ENCODE results near the gene MACROD2.

DNA sequence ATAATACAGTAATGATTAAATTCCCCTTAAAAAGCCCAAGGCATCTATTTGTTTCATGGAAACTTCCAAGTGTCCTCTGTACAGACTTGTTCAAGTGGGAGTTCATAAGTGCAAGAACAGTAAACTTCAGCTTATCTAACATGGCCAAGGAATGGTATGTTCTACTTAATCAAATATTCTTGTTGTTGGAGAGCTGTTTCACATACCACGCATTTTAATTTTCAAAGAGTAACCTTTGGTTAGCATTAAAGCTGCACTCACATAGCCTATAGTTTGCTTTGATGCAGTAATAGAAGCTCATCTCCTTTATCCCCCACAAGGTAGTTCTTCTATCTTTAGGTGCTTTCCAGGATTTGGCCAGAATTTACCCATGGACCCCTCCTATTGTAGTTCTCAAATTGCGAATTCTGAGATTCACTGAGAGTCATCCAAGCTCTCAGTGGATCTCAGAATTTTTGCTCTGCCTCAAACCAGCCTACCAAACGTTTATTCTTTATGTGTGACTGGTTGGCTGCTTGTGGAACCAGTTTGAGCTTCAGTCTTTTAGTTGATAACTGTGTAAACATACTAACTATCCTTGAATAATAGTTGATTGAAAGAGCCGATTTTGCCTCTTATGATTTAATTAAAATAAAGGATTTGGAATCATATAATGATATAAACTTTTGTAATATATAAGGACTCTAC is 1010.1 kb downstream of the MACROD2 start:
- TF ChIP-seq ZNF529 (tag by site-specific recombination; IDR thresholded peaks at IDR 0.05; ENCODE audit: insufficient replicate concordance) (no peak), YY1 (tag by site-specific recombination; IDR thresholded peaks at IDR 0.05) (no peak)
- TF ChIP-seq, protein P1, sequence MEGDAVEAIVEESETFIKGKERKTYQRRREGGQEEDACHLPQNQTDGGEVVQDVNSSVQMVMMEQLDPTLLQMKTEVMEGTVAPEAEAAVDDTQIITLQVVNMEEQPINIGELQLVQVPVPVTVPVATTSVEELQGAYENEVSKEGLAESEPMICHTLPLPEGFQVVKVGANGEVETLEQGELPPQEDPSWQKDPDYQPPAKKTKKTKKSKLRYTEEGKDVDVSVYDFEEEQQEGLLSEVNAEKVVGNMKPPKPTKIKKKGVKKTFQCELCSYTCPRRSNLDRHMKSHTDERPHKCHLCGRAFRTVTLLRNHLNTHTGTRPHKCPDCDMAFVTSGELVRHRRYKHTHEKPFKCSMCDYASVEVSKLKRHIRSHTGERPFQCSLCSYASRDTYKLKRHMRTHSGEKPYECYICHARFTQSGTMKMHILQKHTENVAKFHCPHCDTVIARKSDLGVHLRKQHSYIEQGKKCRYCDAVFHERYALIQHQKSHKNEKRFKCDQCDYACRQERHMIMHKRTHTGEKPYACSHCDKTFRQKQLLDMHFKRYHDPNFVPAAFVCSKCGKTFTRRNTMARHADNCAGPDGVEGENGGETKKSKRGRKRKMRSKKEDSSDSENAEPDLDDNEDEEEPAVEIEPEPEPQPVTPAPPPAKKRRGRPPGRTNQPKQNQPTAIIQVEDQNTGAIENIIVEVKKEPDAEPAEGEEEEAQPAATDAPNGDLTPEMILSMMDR (tag by site-specific recombination; IDR thresholded peaks at IDR 0.05): no peak
